NCI-H1048 (cell line): ENCODE data around the gene DCAF15.
"Not testable (repeated sequence)": the region's sequence is repeated elsewhere in the genome, so short reads cannot be mapped to it uniquely, and the experiment has no call there.

Source experiments
- DNase-seq: peaks from one replicate; lab custom pipeline; 2025; lab: John Stamatoyannopoulos, UW

Gene DCAF15

DNA sequence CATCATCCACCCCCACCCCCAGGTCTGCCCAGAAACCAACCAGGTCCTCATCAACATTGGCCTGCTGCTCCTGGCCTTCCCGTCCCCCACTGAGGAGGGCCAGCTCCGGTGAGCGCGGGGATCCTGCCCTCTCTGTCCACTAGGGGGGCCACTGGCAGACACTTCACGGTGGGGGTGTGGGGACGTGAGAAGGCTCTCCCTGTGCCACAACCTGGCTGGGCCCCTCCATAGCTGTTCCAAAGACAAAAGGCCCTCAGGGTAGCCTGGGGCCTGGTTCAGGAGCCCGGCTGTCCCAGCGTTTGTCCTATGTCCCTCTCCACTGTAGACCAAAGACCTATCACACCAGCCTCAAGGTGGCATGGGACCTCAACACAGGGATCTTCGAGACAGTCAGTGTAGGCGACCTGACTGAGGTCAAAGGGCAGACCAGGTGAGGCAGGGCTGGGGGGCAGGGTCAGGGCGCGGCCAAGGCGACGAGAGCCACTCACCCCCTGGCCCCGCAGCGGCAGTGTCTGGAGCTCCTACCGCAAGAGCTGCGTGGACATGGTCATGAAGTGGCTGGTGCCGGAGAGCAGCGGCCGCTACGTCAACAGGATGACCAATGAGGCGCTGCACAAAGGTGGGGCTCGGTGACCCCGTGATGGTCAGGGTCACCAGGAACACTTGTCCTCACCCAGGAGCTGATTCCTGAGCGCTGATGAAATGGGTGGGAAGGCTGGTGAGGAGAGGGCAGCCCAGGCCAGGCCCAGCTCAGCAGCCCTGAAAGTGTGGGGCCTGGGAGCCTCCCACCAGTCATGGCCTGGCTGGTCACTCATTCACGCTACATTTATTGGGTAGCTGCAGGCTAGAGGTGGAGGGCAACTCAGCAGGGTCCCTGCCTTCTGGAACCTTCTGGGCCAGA lies 7.9 kb downstream of the DCAF15 start:
- no peak for DNase-seq

DNA sequence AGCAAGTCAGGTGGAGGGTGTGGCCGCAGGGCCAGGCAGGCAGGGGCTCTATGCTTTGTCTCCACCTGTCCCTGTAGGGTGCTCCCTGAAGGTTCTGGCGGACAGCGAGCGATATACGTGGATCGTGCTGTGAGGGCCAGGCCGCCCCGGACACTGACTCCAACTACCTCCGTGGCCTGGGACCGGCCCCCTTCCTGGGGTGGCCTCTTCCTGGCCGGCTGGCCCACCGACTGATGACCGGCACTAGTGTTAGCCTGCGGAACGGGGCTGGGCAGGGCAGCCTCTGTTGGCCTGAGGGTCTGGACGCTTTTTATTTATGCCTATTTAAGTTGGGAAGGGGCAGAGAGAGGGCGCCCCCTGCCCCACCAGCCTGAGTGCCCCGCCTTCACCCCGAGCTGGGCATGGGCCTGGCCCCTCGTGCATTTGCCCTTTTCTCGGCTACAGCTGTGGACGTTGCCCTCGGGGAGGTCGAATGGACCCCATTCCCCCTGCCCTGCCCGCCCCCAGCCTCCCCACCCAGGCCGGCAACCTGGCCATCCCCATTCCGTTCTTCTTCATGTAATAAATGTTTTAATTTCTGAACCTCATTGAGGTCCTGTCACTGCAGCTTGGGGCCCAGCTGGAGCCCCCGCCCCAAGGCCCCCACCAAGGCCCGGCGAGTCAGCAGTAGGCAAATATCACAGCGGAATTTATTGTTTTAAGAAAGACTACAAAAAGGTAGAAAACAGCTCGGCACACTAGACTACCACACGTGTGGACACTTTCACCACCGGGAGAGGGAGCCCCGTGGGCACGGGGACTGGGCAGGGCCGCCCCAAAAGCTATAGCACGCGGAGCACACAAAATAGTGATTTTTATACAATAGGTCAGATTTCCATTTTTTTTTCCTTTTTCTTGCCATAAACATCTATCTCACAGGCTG lies 8.8 kb downstream of the DCAF15 start:
- no peak for DNase-seq

DNA sequence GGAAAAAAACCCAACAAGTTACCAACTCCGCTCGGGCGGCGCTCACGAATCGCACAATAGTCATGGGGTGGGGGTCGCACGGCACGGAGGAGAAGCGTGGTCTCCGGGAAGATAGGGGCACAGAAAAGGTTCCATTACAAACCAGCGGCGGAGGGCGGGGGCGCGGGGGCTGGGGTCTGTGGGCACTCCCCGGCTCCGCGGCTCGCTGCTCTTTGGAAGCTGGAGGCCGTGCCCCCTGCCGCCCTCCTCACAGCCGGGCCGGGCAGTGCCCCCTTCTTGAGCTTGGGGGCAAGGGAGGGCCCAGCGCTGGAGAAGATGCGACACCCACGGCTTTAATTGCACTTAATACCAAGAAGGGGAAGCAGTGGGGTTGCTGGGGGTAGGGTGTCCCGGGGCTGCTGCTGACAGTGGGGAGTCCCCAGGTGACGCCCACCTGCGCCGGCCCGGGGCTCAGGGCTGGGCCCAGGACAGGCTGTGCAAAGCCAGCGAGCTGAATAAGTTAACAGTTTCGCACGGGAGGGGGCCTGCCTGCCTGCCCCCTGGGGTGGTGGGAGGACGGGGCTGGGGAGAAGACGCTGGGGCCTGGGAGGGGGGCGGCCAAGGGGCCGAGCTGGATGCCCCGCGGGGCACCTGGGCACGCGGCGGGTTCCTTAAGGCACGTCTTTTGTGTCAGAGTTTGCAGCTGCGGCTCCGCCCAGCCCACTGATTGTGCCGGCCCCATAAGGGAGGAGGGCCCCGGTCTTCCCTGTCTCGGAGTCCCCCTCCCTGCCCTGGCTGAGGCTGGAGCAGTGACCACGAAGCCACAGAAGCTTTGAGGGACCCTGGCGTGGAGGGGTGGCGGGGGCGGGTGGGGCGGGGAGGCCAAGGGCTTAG lies 9.8 kb downstream of the DCAF15 start:
- DNase-seq = no peak

DNA sequence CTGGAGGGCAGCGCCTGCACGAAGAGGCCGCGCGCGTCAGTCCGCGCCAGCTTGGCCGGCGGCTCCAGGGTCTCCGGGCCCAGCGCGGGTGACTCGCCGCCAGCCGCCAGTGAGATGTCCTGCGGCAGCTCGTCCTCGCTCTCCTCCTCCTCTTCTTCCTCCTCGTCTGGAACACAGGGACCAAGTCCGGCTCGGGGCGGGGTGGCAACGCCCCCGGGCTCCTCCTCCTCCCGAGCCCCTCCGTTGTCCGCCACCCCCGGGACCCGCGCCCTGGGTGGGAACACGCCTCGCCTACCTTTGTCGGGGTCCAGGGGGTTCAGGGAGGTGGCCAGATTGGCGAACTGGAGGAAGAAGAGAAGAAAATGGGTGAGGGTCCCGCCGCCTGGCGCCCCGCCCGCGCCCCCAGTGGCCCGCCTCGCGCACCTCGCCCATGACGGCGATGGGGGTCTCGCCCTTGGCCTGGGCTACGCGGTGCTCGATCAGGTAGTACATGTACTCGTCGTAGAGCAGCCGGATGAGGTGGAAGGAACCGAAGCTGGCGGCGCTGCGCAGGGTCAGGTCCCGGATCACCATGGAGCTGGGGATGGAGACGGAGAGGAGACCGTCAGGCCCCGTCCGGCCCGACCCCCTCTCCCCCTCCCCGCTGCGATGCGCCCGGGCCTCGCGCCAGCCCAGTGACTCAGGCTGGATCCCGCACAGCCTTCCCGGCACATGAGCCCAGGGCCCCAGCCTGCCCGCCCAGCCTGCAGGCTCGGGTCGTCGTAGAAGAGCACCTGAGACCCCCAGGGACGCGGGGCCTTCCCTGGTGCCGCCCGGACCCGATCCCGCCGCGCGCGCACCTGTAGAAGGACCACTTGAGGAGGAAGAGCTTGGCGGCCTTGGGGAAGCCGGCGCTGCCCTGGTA lies 10.6 kb downstream of the DCAF15 start:
- no peak for DNase-seq

DNA sequence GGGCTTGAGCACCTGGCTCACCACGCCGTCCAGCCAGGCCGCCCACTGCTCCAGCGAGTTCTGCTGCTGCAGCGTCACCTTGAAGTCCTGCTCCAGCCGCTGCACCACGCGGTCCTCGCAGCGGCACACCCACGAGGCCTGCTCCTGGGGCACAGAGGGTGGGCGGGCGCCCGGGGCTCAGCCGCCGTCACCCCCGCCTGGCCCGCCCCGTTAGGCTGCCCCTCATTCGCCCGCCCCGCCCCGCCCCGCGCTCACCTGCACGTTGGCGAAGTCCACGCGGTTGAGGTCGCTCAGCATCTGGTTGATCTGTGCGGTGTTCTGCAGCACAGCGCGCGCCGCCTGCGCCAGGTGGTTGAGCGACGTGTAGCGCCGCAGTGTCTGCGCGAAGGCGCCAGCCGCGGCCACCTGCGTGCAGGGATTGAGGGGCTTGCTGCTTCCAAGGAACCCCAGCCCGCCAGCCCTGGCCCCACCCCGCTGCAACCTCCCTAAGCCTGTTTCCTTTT lies 11.3 kb downstream of the DCAF15 start:
- no peak for DNase-seq

DNA sequence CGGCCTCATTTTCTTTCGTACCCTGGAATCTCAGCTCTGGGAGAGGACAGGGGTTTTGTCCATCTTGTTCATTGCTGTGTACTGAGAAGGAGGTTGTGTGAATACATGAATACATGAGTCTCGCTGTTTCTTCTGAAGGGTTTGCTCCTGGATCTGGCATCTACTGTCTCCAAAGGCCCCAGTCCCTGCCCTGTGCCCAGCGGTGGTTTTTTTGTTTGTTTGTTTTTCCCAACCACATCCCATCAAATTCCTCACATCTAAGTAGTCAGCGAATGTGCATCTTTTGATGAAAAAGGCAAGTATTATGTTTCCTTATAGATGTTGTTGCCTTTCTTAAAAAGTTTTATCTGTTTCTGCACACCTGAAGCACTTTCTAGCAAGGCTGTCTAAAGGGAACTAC lies 12.5 kb downstream of the DCAF15 start:
- no peak for DNase-seq

DNA sequence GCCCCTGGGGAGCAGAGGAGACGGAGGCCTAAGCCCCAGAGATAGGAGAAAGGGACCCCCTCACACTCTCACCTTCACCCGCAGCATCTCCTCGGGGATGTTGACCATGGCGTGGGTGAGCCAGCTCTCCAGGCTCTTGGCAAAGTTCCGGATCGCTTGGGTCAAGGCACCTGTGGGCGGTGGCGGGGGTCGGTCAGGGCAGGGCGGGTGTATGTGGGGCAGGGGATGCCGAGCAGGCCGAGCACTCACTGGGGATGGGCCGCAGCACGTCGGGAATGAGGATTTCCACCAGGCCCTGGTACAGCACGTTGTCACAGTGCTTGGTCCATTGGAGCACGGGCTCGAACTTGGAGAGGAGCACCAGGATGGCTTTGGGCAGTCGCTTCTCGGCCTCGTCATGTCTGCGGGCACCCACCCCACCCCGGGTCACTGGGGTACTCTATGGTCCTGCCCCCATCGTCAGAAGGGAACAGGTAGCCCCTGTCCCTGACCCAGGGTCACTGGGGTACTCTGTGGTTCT lies 13.1 kb downstream of the DCAF15 start:
- DNase-seq = no peak

DNA sequence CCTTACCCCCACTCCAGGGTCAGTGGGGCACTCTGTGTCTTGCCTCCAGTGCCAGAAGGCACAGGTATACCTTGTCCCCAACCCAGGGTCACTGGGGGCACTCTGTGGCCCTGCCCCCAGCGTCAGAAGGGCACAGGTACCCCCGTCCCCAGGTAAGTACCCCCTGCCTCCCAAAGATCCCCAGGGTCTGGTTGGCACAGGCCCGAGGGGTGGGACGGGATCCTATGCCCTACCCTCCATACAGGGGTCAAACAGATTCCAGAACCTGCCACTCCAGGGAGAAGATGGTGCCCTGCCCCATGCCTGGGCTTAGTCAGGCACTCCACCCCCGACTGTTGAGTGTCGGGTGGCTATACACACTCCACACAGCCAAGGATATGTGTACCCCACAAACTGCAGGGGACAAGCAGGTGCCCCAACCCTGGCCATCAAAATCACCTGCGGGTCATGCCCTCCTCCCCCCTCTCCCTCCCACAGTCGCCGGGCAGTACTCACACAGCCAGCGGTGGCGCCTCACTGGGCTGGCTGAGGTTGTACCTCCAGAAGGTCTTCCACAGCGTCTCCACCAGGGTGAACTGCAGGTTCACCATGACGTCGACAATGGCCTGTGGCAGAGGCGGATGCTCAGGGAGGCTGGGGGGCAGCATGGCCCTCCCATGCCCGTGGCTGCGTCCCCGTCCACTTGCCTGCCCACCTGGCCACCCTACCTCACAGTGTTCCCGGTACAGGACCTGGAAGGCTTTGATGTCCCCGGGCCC lies 13.8 kb downstream of the DCAF15 start:
- no peak for DNase-seq

DNA sequence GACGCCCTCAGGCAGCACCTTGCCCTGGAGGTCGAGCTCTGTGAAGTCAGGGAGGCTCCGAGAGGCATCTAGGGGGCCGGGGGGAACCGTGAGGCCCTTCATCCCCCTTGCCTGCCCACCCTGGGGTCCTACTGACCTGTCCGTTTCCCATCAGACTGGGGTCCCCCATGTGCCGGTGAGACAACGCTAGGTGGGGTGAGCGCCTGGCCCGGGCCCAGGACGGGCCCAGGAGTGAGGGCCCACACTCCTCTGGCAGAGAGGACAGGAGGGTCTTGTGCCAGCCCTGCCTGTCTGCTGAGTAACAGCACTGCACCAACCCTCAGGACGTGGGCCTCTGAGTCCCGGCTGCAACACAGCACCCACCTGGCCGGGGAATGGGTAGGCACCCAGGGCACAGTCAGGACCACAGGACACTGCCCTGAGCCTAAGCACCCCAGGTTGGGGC lies 14.4 kb downstream of the DCAF15 start:
- no peak for DNase-seq

DNA sequence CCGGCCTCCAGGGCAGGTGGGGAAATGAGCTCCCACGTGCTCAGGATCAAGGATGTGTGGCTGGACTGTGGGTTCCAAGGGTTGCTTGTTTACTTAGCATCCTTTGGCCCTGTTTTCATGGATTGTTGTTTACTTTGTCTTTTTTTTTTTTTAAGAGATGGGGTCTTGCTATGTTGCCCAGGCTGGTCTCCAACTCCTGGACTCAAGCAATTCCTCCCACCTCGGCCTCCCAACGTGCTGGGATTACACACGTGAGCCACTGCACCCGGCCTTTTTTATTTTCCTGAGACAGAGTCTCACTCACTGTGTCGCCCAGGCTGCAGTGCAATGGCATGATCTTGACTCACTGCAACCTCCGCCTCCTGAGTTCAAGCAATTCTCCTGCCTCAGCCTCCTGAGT lies 14.9 kb downstream of the DCAF15 start:
- not testable (repeated sequence) for DNase-seq

DNA sequence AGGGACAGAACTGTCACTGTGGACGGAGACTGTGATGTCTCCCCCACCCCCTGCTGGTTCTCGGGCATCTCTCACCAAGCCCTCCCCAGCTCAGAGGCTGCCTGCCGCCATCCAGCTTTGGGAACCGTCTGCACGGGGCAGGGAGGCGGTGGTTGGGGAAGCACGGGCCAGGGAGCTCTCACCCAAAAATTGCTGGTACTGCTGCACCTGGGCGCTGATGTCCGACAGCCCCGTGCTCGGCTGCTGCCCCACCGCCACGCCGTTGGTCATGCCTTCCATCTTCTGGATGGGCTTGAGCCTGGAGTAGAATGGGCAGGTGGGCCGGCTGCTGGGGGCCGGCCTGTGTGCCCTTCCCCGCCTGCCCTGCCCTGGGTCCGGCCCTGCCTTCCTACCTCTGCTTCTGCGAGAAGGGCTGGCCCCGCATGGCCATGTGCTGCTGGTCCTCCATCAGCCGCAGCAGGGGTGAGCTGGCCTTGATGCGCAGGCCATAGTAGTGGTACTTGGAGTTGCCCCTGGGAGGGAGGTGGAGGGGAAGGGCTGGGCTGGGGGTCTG lies 16.1 kb downstream of the DCAF15 start:
- DNase-seq = no peak

DNA sequence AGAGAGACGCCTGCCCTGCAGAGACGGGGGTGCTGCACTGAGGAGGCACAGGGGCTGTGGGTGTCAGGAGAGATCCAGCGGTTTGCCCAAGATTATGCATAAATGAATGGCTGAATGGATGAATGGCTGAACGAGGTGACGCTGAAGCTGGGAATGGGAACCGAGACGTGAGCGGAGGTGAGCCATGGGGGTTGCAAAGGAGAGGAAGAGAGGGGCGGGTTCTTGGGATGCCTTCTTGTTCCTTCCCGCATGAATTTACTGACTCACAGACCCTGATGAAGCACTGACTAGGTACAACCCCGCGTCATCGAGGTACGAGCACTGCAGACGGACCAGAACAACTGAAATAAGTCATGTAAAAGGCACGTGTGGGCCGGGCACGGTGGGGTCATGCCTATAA lies 16.7 kb downstream of the DCAF15 start:
- no peak for DNase-seq

DNA sequence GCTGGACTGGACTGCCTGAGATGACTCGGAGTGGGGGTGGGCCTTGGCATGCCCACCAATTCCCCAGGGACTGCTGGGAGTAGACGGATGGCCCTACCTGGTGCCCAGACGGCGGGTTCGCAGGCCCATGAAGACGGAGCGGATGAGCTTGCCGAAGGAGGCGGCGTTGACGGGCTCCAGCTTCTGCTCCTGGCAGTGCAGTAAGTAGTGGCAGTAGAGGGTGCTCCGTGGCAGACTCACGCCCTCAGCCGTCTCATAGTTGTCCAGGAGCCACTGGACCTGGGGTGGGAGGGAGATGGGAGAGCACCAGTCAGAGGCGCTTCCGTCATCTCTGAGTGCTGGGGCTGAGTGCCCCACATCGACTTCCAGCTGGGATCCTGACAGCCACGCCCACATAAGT lies 17.6 kb downstream of the DCAF15 start:
- no peak for DNase-seq

DNA sequence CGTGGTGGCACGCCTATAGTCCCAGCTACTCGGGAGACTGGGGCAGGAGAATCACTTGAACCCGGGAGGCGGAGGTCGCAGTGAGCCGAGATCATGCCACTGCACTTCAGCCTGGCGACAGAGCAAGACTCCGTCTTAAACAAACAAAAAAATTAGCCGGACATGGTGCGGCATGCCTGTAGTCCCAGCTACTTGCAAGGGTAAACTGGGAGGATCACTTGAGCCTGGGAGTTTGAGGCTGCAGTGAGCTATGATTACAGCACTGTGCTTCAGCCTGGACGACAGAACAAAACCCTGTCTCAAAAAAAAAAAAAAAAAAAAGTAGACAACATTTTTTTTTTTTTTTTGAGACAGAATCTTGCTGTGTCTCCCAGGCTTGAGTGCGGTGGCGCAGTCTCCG lies 19.6 kb downstream of the DCAF15 start:
- DNase-seq = not testable (repeated sequence)

DNA sequence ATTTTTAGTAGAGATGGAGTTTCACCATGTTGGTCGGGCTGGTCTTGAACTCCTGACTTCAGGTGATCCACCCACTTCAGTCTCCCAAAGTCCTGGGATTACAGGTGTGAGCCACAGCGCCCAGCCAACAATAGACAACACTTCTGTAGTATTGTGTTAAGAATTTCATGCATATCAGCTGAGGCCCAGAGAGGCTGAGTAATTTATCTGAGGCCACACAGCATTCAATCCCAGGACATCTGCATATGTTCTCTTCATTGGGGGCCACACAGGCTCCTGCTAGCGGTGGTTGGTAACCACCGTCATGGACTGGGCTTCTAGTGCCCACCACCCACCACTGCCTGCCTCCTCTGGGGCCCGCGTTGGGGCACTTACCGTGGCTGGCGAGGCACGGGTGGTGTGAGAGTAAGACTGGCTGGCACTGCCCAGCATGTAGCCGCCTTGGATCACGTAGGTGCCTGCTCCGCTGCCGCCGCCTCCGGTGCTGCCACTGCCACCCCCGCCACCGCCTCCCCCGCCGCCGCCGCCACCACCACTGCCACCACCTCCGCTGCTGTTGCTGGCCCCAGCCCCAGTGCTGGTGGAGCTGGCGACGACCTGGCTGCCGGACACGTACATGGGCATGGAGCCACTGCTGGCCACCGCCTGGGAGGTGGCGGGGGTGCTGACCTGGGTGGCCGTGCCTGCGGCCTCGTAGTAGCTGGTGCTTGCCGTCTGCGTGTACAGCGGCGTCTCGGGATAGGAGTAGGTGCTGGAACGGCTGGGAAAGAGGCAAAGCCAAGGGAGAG lies 20.3 kb downstream of the DCAF15 start:
- DNase-seq = no peak

DNA sequence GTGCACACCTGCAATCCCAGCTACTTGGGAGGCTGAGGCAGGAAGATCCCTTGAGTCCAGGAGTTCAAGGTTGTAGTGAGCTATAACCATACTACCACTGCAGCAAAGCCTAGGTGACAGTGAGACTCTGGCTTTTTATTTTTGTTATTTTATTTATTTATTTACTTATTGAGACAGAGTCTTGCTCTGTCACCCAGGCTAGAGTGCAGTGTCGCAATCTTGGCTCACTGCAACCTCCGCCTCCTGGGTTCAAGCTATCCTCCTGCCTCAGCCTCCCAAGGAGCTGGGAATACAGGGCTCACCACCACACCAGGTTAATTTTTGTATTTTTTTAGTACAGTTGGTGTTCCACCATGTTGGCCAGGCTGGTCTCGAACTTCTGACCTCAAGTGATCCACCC lies 21.2 kb downstream of the DCAF15 start:
- not testable (repeated sequence) for DNase-seq

DNA sequence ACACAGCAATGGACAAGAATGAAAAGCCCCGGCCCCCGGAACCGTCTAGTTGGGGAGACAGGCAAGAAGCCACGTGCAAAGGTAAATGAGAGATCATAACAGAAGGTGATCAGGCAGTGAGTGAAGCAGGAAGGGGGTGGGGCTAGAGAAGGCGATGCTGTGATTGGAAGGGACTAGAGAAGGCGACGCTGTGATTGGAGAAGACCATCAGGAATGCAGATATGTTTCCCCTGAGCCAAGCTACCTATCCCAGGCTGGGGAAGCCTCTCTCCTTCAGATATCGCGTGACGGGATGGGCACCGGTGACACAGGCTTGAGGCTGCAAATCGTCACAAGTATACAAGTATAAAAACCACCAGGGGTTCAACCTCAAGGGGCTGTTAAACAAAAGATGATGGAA lies 21.8 kb downstream of the DCAF15 start:
- DNase-seq = peak; percentile 82

DNA sequence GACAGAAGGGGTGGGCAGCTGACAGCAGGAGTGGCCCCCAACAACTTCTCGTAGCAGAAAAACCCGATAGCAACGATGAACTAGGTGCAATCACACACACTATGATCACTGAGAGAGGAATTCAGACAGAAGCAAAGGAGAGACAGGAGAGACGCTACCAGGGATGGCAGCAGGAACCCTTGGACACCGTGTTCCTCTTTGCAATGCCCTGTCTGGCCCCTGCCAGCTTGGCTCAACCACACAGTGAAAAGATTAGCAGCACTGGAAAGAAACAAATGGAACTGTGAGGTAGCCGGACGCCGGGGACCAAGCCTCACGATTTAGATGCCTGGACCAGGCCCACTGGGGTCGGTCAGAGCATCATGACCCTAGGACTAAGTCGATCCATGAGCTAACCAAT lies 23.6 kb downstream of the DCAF15 start:
- DNase-seq = no peak

DNA sequence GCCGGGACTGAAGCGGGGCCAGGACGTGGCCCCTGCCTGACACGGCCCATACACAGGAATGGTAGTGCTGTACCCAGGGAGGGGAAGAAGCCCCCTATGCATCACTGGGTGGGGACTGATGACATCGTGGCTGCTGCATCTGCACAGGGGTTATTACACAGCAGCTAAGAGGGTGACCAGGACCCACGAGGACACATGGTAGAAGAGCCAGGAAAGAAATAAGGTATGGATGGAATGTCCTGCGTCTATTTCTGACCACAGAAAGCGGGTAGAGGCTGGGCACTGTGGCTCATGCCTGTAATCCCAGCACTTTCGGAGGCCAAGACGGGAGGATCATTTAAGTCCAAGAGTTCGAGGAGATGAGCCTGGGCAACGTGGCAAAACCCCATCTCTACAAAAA lies 24.1 kb downstream of the DCAF15 start:
- no peak for DNase-seq
